ENCODE measurements around the gene TMEM47.

GRCh38 chrX:34580069-34580468 is 77.0 kb downstream of the TMEM47 start:
- TF ChIP-seq ZNF398 (CRISPR knock-in tag; IDR thresholded peaks at IDR 0.05) (no peak), CBX3 (IDR thresholded peaks at IDR 0.05; ENCODE audit: borderline replicate concordance in 1 of 2, low read length in 2 of 2) (no peak), POLR2AphosphoS5 (IDR thresholded peaks at IDR 0.05; ENCODE audit: control insufficient read depth, insufficient read depth, low read depth, low read length) (no peak), ZNF143 (CRISPR knock-in tag; IDR thresholded peaks at IDR 0.05) (no peak), XRCC5 (IDR thresholded peaks at IDR 0.05; ENCODE audit: low read depth, low read length) (no peak), EP300 (IDR thresholded peaks at IDR 0.05; ENCODE audit: low read length) (no peak)

Measured in K562 (cell line).